ENCODE data around the gene C1QTNF6. TPM values are rescaled to one million over a fixed set of nuclear protein-coding genes. Genes with fewer than 3 reads are reported as not detected.

C1QTNF6 gene
- total and polyA plus RNA-seq, 2 experiments from 2014 or later, result 1.7 to 2.3 TPM

DNA sequence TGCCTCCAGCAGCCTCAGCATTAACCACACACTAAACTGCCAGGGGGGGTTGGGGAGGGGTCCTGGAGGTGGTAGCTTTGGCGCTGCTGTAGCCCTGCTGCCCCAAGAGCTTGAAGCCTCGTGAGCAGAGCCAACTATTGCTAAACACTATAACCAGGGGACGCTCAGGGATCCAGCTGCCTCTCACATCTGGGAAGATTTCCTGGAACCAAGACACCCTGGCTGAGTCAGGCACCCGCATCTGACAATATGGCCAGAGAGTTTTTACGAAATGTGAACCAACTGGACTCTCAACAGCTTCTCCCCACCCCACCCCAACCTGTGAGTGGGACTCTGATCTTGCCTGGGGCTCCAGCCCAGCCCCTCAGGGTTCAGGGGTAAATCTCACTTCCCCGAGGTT, 14.3 kb downstream of the C1QTNF6 start:
- H4K20me1 ChIP-seq (replicated peaks; ENCODE audit: insufficient read depth), result no peaks in the 10 kb centered on the region
- H3K36me3 ChIP-seq (ENCODE audit: insufficient read depth), result no peaks in the 10 kb centered on the region
- no peak overlapping the region for H3K4me2 ChIP-seq
- Mint-ChIP-seq H3K27ac (no peak overlapping the region), H3K27me3 (ENCODE audit: insufficient read depth, low read depth, poor library complexity) (peaks cover 6% of the 10 kb centered on the region), H3K9me3 (no peaks in the 10 kb centered on the region), H3K4me1 (peaks cover 28% of the 10 kb centered on the region), H3K36me3 (ENCODE audit: low read depth) (no peaks in the 10 kb centered on the region), H3K4me3 (no peak overlapping the region)
- ATAC-seq (no peak), DNase-seq (ENCODE audit: low spot score) (no peak)
- peaks cover 15% of the 10 kb centered on the region for H3K4me1 ChIP-seq (ENCODE audit: insufficient read depth)
- no peak for TF ChIP-seq JUNB (IDR thresholded peaks at IDR 0.05; ENCODE audit: unreplicated experiment)
- TF ChIP-seq ZNF331 (CRISPR knock-in tag; IDR thresholded peaks at IDR 0.05; ENCODE audit: low read depth), result no peak
- TF ChIP-seq CTCF (conservative IDR thresholded peaks at IDR 0.05; ENCODE audit: low read depth in 2 of 2), result no peak
- TF ChIP-seq ETS1 (IDR thresholded peaks at IDR 0.05), result no peak
- no peak for TF ChIP-seq EZH2phosphoT487 (IDR thresholded peaks at IDR 0.05; ENCODE audit: unreplicated experiment)
- TF ChIP-seq POLR2AphosphoS5 (IDR thresholded peaks at IDR 0.05; ENCODE audit: low read depth), result no peak
- no peak for TF ChIP-seq ZNF114 (CRISPR knock-in tag; IDR thresholded peaks at IDR 0.05)
- TF ChIP-seq STAT1 (IDR thresholded peaks at IDR 0.05; ENCODE audit: unreplicated experiment), result no peak
- TF ChIP-seq ZNF462 (CRISPR knock-in tag; IDR thresholded peaks at IDR 0.05), result no peak
- TF ChIP-seq EZH2 (IDR thresholded peaks at IDR 0.05; ENCODE audit: low read depth, unreplicated experiment), result no peak
- H3K27ac ChIP-seq (ENCODE audit: low read depth), result no peak overlapping the region
- H3F3A ChIP-seq (replicated peaks; ENCODE audit: low read depth), result no peaks in the 10 kb centered on the region
- H3K9me2 ChIP-seq (ENCODE audit: insufficient read depth), result no peaks in the 10 kb centered on the region
- H3K27me3 ChIP-seq (ENCODE audit: insufficient read depth), result no peaks in the 10 kb centered on the region
- H3K4me3 ChIP-seq, result no peak overlapping the region
- H3K79me2 ChIP-seq (replicated peaks; ENCODE audit: insufficient read depth), result no peaks in the 10 kb centered on the region
- no peak overlapping the region for H2AFZ ChIP-seq
